IPS-18a (cell line): Measurements from ENCODE around the gene ELMO1.

Source experiments
- H3K27ac ChIP-seq: one replicate; pipeline ENCODE4 v1.5.1; 2013; ENCODE audit warnings: low read length
- H3K27me3 ChIP-seq: one replicate; pipeline ENCODE4 v1.6.1; 2013; ENCODE audit warnings: mild to moderate bottlenecking, low read length; ENCODE audit not compliant: control insufficient read depth, insufficient read depth
- H3K36me3 ChIP-seq: one replicate; pipeline ENCODE4 v1.6.1; 2013; ENCODE audit warnings: low read depth, low read length; ENCODE audit not compliant: control insufficient read depth
- H3K4me1 ChIP-seq: one replicate; pipeline ENCODE4 v1.6.1; 2013; ENCODE audit warnings: low read depth, low read length; ENCODE audit not compliant: control insufficient read depth
- H3K4me3 ChIP-seq: one replicate; pipeline ENCODE4 v1.5.1; 2013; ENCODE audit warnings: low read length
- H3K9ac ChIP-seq: one replicate; pipeline ENCODE4 v1.6.1; 2013; ENCODE audit warnings: mild to moderate bottlenecking, low read length, moderate library complexity
- H3K9me3 ChIP-seq: one replicate; pipeline ENCODE4 v1.6.1; 2013; ENCODE audit warnings: low read depth, low read length; ENCODE audit not compliant: control insufficient read depth

ELMO1 gene

GRCh38 chr7:36878288-36878687, 570.4 kb downstream of the ELMO1 start:
- Histone ChIP-seq H3K4me3 (no peak overlapping the region), H3K9ac (no peak overlapping the region), H3K27me3 (no peaks in the 10 kb centered on the region), H3K4me1 (peaks cover 13% of the 10 kb centered on the region), H3K36me3 (no peaks in the 10 kb centered on the region), H3K9me3 (no peaks in the 10 kb centered on the region), H3K27ac (no peak overlapping the region)

GRCh38 chr7:36875794-36876193, 572.9 kb downstream of the ELMO1 start:
- Histone ChIP-seq H3K4me1 (peaks cover 13% of the 10 kb centered on the region), H3K4me3 (no peak overlapping the region), H3K9me3 (no peaks in the 10 kb centered on the region), H3K9ac (no peak overlapping the region), H3K27ac (no peak overlapping the region), H3K36me3 (no peaks in the 10 kb centered on the region), H3K27me3 (no peaks in the 10 kb centered on the region)

- Histone ChIP-seq H3K4me3 (no peak overlapping the region), H3K9ac (no peak overlapping the region), H3K4me1 (peaks cover 18% of the 10 kb centered on the region), H3K27me3 (no peaks in the 10 kb centered on the region), H3K36me3 (no peaks in the 10 kb centered on the region), H3K27ac (no peak overlapping the region), H3K9me3 (no peaks in the 10 kb centered on the region)
Measured at GRCh38 chr7:36874041-36874440, 574.6 kb downstream of the ELMO1 start.

GRCh38 chr7:36871863-36872262, 576.8 kb downstream of the ELMO1 start:
- Histone ChIP-seq H3K27ac (no peak overlapping the region), H3K36me3 (no peaks in the 10 kb centered on the region), H3K4me1 (peaks cover 22% of the 10 kb centered on the region), H3K9ac (no peak overlapping the region), H3K9me3 (no peaks in the 10 kb centered on the region), H3K27me3 (no peaks in the 10 kb centered on the region), H3K4me3 (no peak overlapping the region)

- Histone ChIP-seq H3K27ac (no peak overlapping the region), H3K4me1 (peaks cover 17% of the 10 kb centered on the region), H3K27me3 (no peaks in the 10 kb centered on the region), H3K36me3 (no peaks in the 10 kb centered on the region), H3K4me3 (no peak overlapping the region), H3K9ac (no peak overlapping the region), H3K9me3 (no peaks in the 10 kb centered on the region)
Measured at GRCh38 chr7:36871355-36871738, 577.3 kb downstream of the ELMO1 start.

GRCh38 chr7:36870625-36871354, 577.9 kb downstream of the ELMO1 start:
- no peak overlapping the region for H3K27ac ChIP-seq
- no peaks in the 10 kb centered on the region for H3K36me3 ChIP-seq
- H3K4me3 ChIP-seq, result no peak overlapping the region
- no peak overlapping the region for H3K9ac ChIP-seq
- no peaks in the 10 kb centered on the region for H3K27me3 ChIP-seq
- peaks cover 13% of the 10 kb centered on the region for H3K4me1 ChIP-seq
- H3K9me3 ChIP-seq, result no peaks in the 10 kb centered on the region

GRCh38 chr7:36868727-36869411, 579.8 kb downstream of the ELMO1 start:
- Histone ChIP-seq H3K9ac (no peak overlapping the region), H3K9me3 (no peaks in the 10 kb centered on the region), H3K4me3 (no peak overlapping the region), H3K36me3 (no peaks in the 10 kb centered on the region), H3K27me3 (no peaks in the 10 kb centered on the region), H3K4me1 (peaks cover 9% of the 10 kb centered on the region), H3K27ac (no peak overlapping the region)

GRCh38 chr7:36865019-36865418, 583.6 kb downstream of the ELMO1 start:
- H3K4me1 ChIP-seq, result peaks cover 9% of the 10 kb centered on the region
- H3K27me3 ChIP-seq, result no peaks in the 10 kb centered on the region
- H3K9me3 ChIP-seq, result no peaks in the 10 kb centered on the region
- no peak overlapping the region for H3K9ac ChIP-seq
- no peak overlapping the region for H3K27ac ChIP-seq
- H3K4me3 ChIP-seq, result no peak overlapping the region
- H3K36me3 ChIP-seq, result no peaks in the 10 kb centered on the region

GRCh38 chr7:36863901-36864701, 584.6 kb downstream of the ELMO1 start:
- no peaks in the 10 kb centered on the region for H3K27me3 ChIP-seq
- H3K4me1 ChIP-seq, result peaks cover 5% of the 10 kb centered on the region
- H3K36me3 ChIP-seq, result no peaks in the 10 kb centered on the region
- H3K9ac ChIP-seq, result no peak overlapping the region
- H3K4me3 ChIP-seq, result no peak overlapping the region
- H3K27ac ChIP-seq, result no peak overlapping the region
- H3K9me3 ChIP-seq, result no peaks in the 10 kb centered on the region

GRCh38 chr7:36862771-36863261, 585.8 kb downstream of the ELMO1 start:
- Histone ChIP-seq H3K36me3 (no peaks in the 10 kb centered on the region), H3K27ac (no peak overlapping the region), H3K27me3 (no peaks in the 10 kb centered on the region), H3K9ac (no peak overlapping the region), H3K4me3 (no peak overlapping the region), H3K4me1 (no peaks in the 10 kb centered on the region), H3K9me3 (no peaks in the 10 kb centered on the region)

GRCh38 chr7:36861656-36862055, 587.0 kb downstream of the ELMO1 start:
- H3K36me3 ChIP-seq, result no peaks in the 10 kb centered on the region
- H3K9me3 ChIP-seq, result no peaks in the 10 kb centered on the region
- no peak overlapping the region for H3K4me3 ChIP-seq
- H3K27ac ChIP-seq, result no peak overlapping the region
- no peak overlapping the region for H3K9ac ChIP-seq
- H3K4me1 ChIP-seq, result no peaks in the 10 kb centered on the region
- no peaks in the 10 kb centered on the region for H3K27me3 ChIP-seq
